OCI-LY1 (cell line): ENCODE data around the gene ALCAM.

ENCODE experiments used
- H2AFZ ChIP-seq: fragments of 200-600 bp; sonication (generic), shearing (Covaris generic); 2 replicates; pipeline ENCODE4 v1.6.0; 2014; ENCODE audit warnings: antibody characterized with exemption, mild to moderate bottlenecking, low read length
- H3F3A ChIP-seq: fragments of 200-600 bp; sonication (generic), shearing (Covaris generic); 2 replicates; pipeline ENCODE4 v1.6.0; 2014; ENCODE audit warnings: mild to moderate bottlenecking, antibody characterized with exemption, low read length, moderate library complexity; ENCODE audit not compliant: insufficient read depth
- H3K27ac ChIP-seq: fragments of 200-600 bp; sonication (generic); 2 replicates; pipeline ENCODE4 v1.5.1; 2014; ENCODE audit warnings: low read length, mixed run types, mild to moderate bottlenecking, low read depth; ENCODE audit not compliant: poor library complexity, severe bottlenecking
- H3K27me3 ChIP-seq: fragments of 200-600 bp; sonication (generic); 2 replicates; pipeline ENCODE4 v1.6.0; 2014; ENCODE audit warnings: antibody characterized with exemption, mild to moderate bottlenecking, low read length, moderate library complexity; ENCODE audit not compliant: insufficient read depth
- H3K36me3 ChIP-seq: fragments of 200-600 bp; sonication (generic); 2 replicates; pipeline ENCODE4 v1.6.1; 2014; ENCODE audit warnings: mild to moderate bottlenecking, antibody characterized with exemption, low read length, moderate library complexity, mixed read lengths; ENCODE audit not compliant: insufficient read depth
- H3K4me1 ChIP-seq: fragments of 200-600 bp; sonication (generic); 2 replicates; pipeline ENCODE4 v1.5.1; 2014; ENCODE audit warnings: mild to moderate bottlenecking, low read length, moderate library complexity; ENCODE audit not compliant: insufficient read depth, severe bottlenecking
- H3K4me2 ChIP-seq: fragments of 200-600 bp; sonication (generic), shearing (Covaris generic); 2 replicates; pipeline ENCODE4 v1.6.1; 2014; ENCODE audit warnings: low read length
- H3K4me3 ChIP-seq: fragments of 200-600 bp; sonication (generic); 2 replicates; pipeline ENCODE4 v1.5.1; 2014; ENCODE audit warnings: low read length, low read depth, mild to moderate bottlenecking, mixed read lengths; ENCODE audit not compliant: poor library complexity, severe bottlenecking
- H3K79me2 ChIP-seq: fragments of 200-600 bp; shearing (Covaris generic); 2 replicates; pipeline ENCODE4 v1.6.1; 2016; ENCODE audit warnings: mixed run types, low read length, mixed read lengths; ENCODE audit not compliant: insufficient read depth
- H3K9ac ChIP-seq: fragments of 200-600 bp; sonication (generic), shearing (Covaris generic); 2 replicates; pipeline ENCODE4 v1.6.1; 2014; ENCODE audit warnings: mild to moderate bottlenecking, low read length, mixed read lengths
- H3K9me2 ChIP-seq: fragments of 200-600 bp; sonication (generic), shearing (Covaris generic); 2 replicates; pipeline ENCODE4 v1.6.1; 2014; ENCODE audit warnings: low read depth, mild to moderate bottlenecking, low read length, mixed read lengths
- H3K9me3 ChIP-seq: fragments of 200-600 bp; shearing (Covaris generic); 2 replicates; pipeline ENCODE4 v1.6.1; 2014; ENCODE audit warnings: low read length, mixed read lengths
- H4K20me1 ChIP-seq: fragments of 200-600 bp; sonication (generic), shearing (Covaris generic); 2 replicates; pipeline ENCODE4 v1.6.0; 2016; ENCODE audit warnings: mild to moderate bottlenecking, low read length; ENCODE audit not compliant: insufficient read depth
- CTCF ChIP-seq: fragments of 200-600 bp; sonication (generic), shearing (Covaris generic); IDR thresholded peaks from 2 replicates; pipeline ENCODE4 v1.5.1; 2017; ENCODE audit warnings: mild to moderate bottlenecking, antibody characterized with exemption, low read length, moderate library complexity, mixed read lengths
- EZH2 ChIP-seq: fragments of 200-600 bp; sonication (generic), shearing (Covaris generic); IDR thresholded peaks from 2 replicates; pipeline ENCODE4 v1.8.0; 2017; ENCODE audit warnings: borderline replicate concordance, mixed run types, mild to moderate bottlenecking, antibody characterized with exemption, low read length, moderate library complexity, mixed read lengths

Gene ALCAM

GRCh38 chr3:105394177-105394576, 27.5 kb downstream of the ALCAM start:
- no peak overlapping the region for H3K4me3 ChIP-seq
- H3K4me1 ChIP-seq, result no peaks in the 10 kb centered on the region
- H3K9me3 ChIP-seq, result peaks cover 14% of the 10 kb centered on the region; the same call in 1 of the 2 replicates
- H2AFZ ChIP-seq, result no peak overlapping the region
- no peaks in the 10 kb centered on the region for H3F3A ChIP-seq
- H3K4me2 ChIP-seq, result no peak overlapping the region
- no peaks in the 10 kb centered on the region; the same call in 1 of the 2 replicates for H3K36me3 ChIP-seq
- peaks cover 65% of the 10 kb centered on the region for H3K79me2 ChIP-seq
- no peak overlapping the region for H3K27ac ChIP-seq
- H3K9me2 ChIP-seq, result no peaks in the 10 kb centered on the region
- no peaks in the 10 kb centered on the region for H4K20me1 ChIP-seq
- TF ChIP-seq CTCF, result no peak
- no peak for TF ChIP-seq EZH2
- H3K9ac ChIP-seq, result no peak overlapping the region
- H3K27me3 ChIP-seq, result no peaks in the 10 kb centered on the region

- H3F3A ChIP-seq, result no peaks in the 10 kb centered on the region
- H3K36me3 ChIP-seq, result peaks cover 15% of the 10 kb centered on the region
- H3K27ac ChIP-seq, result no peak overlapping the region
- no peak overlapping the region for H2AFZ ChIP-seq
- H4K20me1 ChIP-seq, result no peaks in the 10 kb centered on the region
- no peak for TF ChIP-seq CTCF
- TF ChIP-seq EZH2, result no peak
- H3K27me3 ChIP-seq, result no peaks in the 10 kb centered on the region
- H3K79me2 ChIP-seq, result peaks cover 64% of the 10 kb centered on the region
- 0 out of 2 replicates have a peak, but pooled peaks cover 10% of the 10 kb centered on the region for H3K9me3 ChIP-seq
- no peak overlapping the region for H3K4me2 ChIP-seq
- H3K4me3 ChIP-seq, result no peak overlapping the region
- no peak overlapping the region for H3K9ac ChIP-seq
- no peaks in the 10 kb centered on the region for H3K9me2 ChIP-seq
- no peaks in the 10 kb centered on the region for H3K4me1 ChIP-seq
Measured at GRCh38 chr3:105397974-105398373, 31.3 kb downstream of the ALCAM start.

GRCh38 chr3:105398437-105398836, 31.7 kb downstream of the ALCAM start:
- Histone ChIP-seq H3K9me3 (0 out of 2 replicates have a peak, but pooled peaks cover 10% of the 10 kb centered on the region), H3K36me3 (peaks cover 19% of the 10 kb centered on the region), H3K9me2 (no peaks in the 10 kb centered on the region), H3K79me2 (peaks cover 60% of the 10 kb centered on the region), H3K4me2 (no peak overlapping the region), H3F3A (no peaks in the 10 kb centered on the region), H3K27ac (no peak overlapping the region), H3K4me3 (no peak overlapping the region), H3K4me1 (no peaks in the 10 kb centered on the region), H3K27me3 (no peaks in the 10 kb centered on the region), H3K9ac (no peak overlapping the region), H4K20me1 (no peaks in the 10 kb centered on the region), H2AFZ (no peak overlapping the region)
- TF ChIP-seq CTCF, result no peak
- no peak for TF ChIP-seq EZH2
